Stimulated activated CD4-positive, alpha-beta T cell treated with anti-CD3 and anti-CD28 coated beads, Interleukin-12 subunit alpha, Interleukin-12 subunit beta, amount 100 ng/mL, for 4 hours (primary cell): ENCODE results near the gene ZNF776.
"Not testable (repeated sequence)": the region's sequence is repeated elsewhere in the genome, so short reads cannot be mapped to it uniquely, and the experiment has no call there.

Experiments used
- DNase-seq: peaks from one replicate; pipeline ENCODE4 v3.0.0-alpha.2; 2020

Gene ZNF776

GRCh38 chr19:57746580-57747471 lies at the start of gene ZNF776:
ZNF776 (plus strand) TSS chr19:57746815; CDS start chr19:57747059, 244 bp downstream.
- peak; percentile 68 for DNase-seq

- no peak for DNase-seq
These were observed 45.0 kb upstream of the ZNF776 start for GRCh38 chr19:57701625-57702024.

- no peak for DNase-seq
These were observed 40.3 kb upstream of the ZNF776 start for GRCh38 chr19:57706346-57706745.

- peak; percentile 11 for DNase-seq
These were observed 37.8 kb upstream of the ZNF776 start, which contains the start of gene ZNF154 for GRCh38 chr19:57708641-57709361. ZNF154 (minus strand) TSS chr19:57709204; CDS start chr19:57708971, 233 bp downstream.

GRCh38 chr19:57709616-57710015 lies 37.0 kb upstream of the ZNF776 start:
- DNase-seq = no peak

- DNase-seq = no peak
These were observed 34.4 kb upstream of the ZNF776 start for GRCh38 chr19:57712222-57712621.

- DNase-seq = no peak
These were observed 27.2 kb upstream of the ZNF776 start for GRCh38 chr19:57719424-57719823.

- DNase-seq = no peak
These were observed 26.6 kb upstream of the ZNF776 start for GRCh38 chr19:57719901-57720519.

- no peak for DNase-seq
These were observed 25.7 kb upstream of the ZNF776 start for GRCh38 chr19:57720878-57721277.

GRCh38 chr19:57738320-57738719 lies 8.3 kb upstream of the ZNF776 start:
- DNase-seq = peak; percentile 32

GRCh38 chr19:57738770-57739169 lies 7.8 kb upstream of the ZNF776 start:
- DNase-seq = not testable (repeated sequence)

GRCh38 chr19:57747472-57747807 lies 825 bp downstream of the ZNF776 start:
- DNase-seq = no peak

- no peak for DNase-seq
These were observed 1.4 kb downstream of the ZNF776 start for GRCh38 chr19:57748029-57748428.

- DNase-seq = no peak
These were observed 7.6 kb downstream of the ZNF776 start for GRCh38 chr19:57754091-57754673.

- DNase-seq = no peak
These were observed 8.4 kb downstream of the ZNF776 start for GRCh38 chr19:57755031-57755430.

GRCh38 chr19:57757941-57758340 lies 11.3 kb downstream of the ZNF776 start:
- no peak for DNase-seq

- DNase-seq = no peak
These were observed 12.5 kb downstream of the ZNF776 start for GRCh38 chr19:57759096-57759495.

GRCh38 chr19:57769345-57770131 lies 22.9 kb downstream of the ZNF776 start, which contains the start of gene ZNF586:
ZNF586 (plus strand) TSS chr19:57769676; CDS start chr19:57769843, 167 bp downstream.
- peak; percentile 77 for DNase-seq

- DNase-seq = no peak
These were observed 24.8 kb downstream of the ZNF776 start for GRCh38 chr19:57771417-57771816.

GRCh38 chr19:57773488-57773887 lies 26.9 kb downstream of the ZNF776 start:
- DNase-seq = no peak

- DNase-seq = no peak
These were observed 30.2 kb downstream of the ZNF776 start for GRCh38 chr19:57776764-57777296.

- DNase-seq = no peak
These were observed 31.7 kb downstream of the ZNF776 start for GRCh38 chr19:57778336-57778735.
